Astrocyte (in vitro differentiated cells and primary cell): ENCODE measurements around the gene ATG4C.

Experiments used
- CTCF ChIP-seq: IDR thresholded peaks from 2 replicates; pipeline ENCODE4 v1.5.1; 2011; ENCODE audit warnings: low read depth, mild to moderate bottlenecking, inconsistent platforms, low read length, moderate library complexity; ENCODE audit not compliant: insufficient read depth
- EZH2 ChIP-seq: IDR thresholded peaks from 2 replicates; pipeline ENCODE4 v1.6.1; 2012; ENCODE audit warnings: mild to moderate bottlenecking, low read length, inconsistent platforms; ENCODE audit not compliant: insufficient read depth

DNA sequence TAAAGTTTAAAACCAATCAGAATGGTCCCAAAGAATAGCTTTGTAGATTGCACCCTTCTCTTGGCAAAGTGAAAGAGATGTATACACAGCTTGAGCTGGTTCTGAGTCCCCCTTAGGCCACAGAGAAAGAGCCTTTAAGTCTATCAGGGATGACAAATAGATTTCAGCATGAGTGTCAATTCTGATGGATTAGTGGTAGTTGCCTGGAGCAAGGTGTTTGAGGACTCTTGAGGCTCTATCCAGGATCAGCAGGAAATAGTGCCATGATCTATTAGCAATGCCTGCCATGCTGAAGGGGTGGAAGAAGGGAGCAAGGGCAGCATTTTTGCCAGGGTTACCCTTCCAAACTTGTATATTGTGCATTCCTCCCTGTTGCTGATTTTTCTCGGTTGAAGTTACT, 116.6 kb downstream of the ATG4C start:
- no peak for TF ChIP-seq CTCF
- TF ChIP-seq EZH2: no peak
